NCI-H2081 treated with DMSO at 0.1 percent for 48 hours (cell line): Measurements from ENCODE around the gene LEFTY2.
"Not testable (repeated sequence)": the region's sequence is repeated elsewhere in the genome, so short reads cannot be mapped to it uniquely, and the experiment has no call there.

Experiments
- DNase-seq: peaks from one replicate; lab custom pipeline; 2025; lab: John Stamatoyannopoulos, UW

The LEFTY2 gene

GRCh38 chr1:225953315-225953714 is 12.3 kb upstream of the LEFTY2 start:
- DNase-seq, result no peak

GRCh38 chr1:225950905-225951497 is 10.0 kb upstream of the LEFTY2 start:
- DNase-seq, result no peak

- no peak for DNase-seq
Measured at GRCh38 chr1:225949041-225949440, 8.0 kb upstream of the LEFTY2 start.

- DNase-seq, result no peak
Measured at GRCh38 chr1:225946803-225947202, 5.8 kb upstream of the LEFTY2 start.

- DNase-seq, result no peak
Measured at GRCh38 chr1:225946082-225946620, 5.1 kb upstream of the LEFTY2 start.

- no peak for DNase-seq
Measured at GRCh38 chr1:225945564-225945963, 4.5 kb upstream of the LEFTY2 start.

GRCh38 chr1:225944951-225945350 is 3.9 kb upstream of the LEFTY2 start:
- DNase-seq, result no peak

- no peak for DNase-seq
Measured at GRCh38 chr1:225944387-225944786, 3.4 kb upstream of the LEFTY2 start.

GRCh38 chr1:225943582-225943981 is 2.6 kb upstream of the LEFTY2 start:
- DNase-seq, result no peak

GRCh38 chr1:225942574-225942973 is 1.6 kb upstream of the LEFTY2 start:
- no peak for DNase-seq

GRCh38 chr1:225941942-225942222 is 862 bp upstream of the LEFTY2 start:
- no peak for DNase-seq

- DNase-seq, result no peak
Measured at GRCh38 chr1:225940385-225941151, 452 bp downstream of the LEFTY2 start.

GRCh38 chr1:225939939-225940310 is 1.1 kb downstream of the LEFTY2 start:
- not testable (repeated sequence) for DNase-seq

GRCh38 chr1:225939097-225939938 is 1.7 kb downstream of the LEFTY2 start:
- DNase-seq, result not testable (repeated sequence)

- no peak for DNase-seq
Measured at GRCh38 chr1:225937048-225937968, 3.7 kb downstream of the LEFTY2 start.

- no peak for DNase-seq
Measured at GRCh38 chr1:225936523-225936922, 4.5 kb downstream of the LEFTY2 start.

GRCh38 chr1:225936086-225936485 is 4.9 kb downstream of the LEFTY2 start:
- not testable (repeated sequence) for DNase-seq

GRCh38 chr1:225934711-225935110 is 6.3 kb downstream of the LEFTY2 start:
- no peak for DNase-seq

- DNase-seq, result no peak
Measured at GRCh38 chr1:225933072-225933471, 7.9 kb downstream of the LEFTY2 start.

- no peak for DNase-seq
Measured at GRCh38 chr1:225931270-225932136, 9.5 kb downstream of the LEFTY2 start.

- DNase-seq, result no peak
Measured at GRCh38 chr1:225930566-225930965, 10.5 kb downstream of the LEFTY2 start.
